NCI-H345 treated with DMSO at 0.1 percent for 48 hours (cell line): ENCODE measurements around the gene RPL10.
"Not testable (repeated sequence)": the region's sequence is repeated elsewhere in the genome, so short reads cannot be mapped to it uniquely, and the experiment has no call there.

Source experiments
- DNase-seq: peaks from one replicate; lab custom pipeline; 2025; ENCODE audit not compliant: unreplicated experiment; lab: John Stamatoyannopoulos, UW

Gene RPL10

DNA sequence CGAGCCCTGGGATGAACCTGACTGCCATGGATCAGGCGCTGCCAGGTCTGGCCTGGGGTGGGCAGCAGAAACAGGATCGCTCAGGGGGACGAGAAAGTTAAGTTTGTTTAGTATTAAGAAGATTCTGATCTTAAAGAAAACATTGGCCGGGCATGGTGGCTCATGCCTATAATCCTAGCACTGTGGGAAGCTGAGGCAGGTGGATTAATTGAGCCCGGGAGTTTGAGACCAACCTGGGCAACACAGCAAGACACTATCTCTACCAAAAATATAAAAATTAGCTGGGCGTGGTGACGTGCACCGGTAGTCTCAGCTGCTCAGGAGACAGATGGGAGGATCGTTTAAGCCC, 23.0 kb upstream of the RPL10 start:
- DNase-seq = no peak

DNA sequence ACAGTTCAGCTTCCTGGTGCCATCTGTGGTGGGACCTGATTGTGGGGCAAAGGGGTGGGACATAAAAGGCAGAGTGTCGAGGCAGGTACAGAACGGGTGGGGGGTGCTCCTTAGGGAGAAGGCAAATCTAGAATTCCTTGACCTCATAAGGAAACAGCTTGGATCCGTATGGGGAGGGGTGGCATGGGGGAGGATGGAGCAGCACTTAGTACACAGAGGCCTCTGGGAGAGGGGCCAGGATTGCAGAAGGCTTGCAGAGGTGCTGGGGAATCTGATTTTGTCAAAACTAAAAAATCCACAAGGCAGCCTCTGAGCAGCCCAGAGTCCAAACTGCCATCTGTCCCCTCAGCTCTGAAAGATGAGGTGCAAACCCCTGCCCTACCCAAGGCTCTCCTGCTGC, 21.4 kb upstream of the RPL10 start:
- DNase-seq = no peak

- DNase-seq = no peak
Observed at GRCh38 chrX:154378059-154378798, 19.9 kb upstream of the RPL10 start.

DNA sequence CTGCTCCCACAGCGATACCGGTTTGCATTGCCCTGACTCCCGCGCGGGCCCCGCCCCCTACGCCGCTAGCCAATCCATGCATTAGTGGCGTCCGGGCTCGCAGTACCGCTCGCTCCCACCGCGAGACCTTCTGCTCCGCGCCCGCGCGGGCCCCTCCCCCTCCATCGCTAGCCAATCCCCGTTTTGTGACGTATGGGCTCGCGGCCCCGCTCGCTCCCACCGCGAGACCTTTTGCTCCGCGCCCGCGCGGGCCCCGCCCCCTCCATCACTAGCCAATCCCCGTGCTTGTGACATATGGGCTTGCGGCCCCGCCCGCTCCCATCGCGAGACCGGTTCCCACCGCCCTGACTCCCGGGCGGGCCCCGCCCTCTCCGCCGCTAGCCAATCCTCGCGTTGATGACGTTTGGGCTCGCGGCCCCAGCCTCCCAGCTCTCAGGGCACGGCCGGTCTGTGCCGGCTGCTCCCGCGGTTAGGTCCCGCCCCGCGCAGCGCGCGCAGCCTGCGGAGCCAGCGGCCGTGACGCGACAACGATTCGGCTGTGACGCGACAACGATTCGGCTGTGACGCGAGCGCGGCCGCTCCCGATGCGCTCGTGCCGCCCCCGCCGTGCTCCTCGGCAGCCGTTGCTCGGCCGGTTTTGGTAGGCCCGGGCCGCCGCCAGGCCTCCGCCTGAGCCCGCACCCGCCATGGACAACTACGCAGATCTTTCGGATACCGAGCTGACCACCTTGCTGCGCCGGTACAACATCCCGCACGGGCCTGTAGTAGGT, 19.2 kb upstream of the RPL10 start, which contains the start of gene EMD:
Gene EMD, plus strand, starts transcription at position 497 of the 770 bp plus-strand sequence. Its CDS starts 190 bp downstream, at position 687.
- peak; percentile 93 for DNase-seq

- no peak for DNase-seq
Observed at GRCh38 chrX:154379569-154379951, 18.6 kb upstream of the RPL10 start.

GRCh38 chrX:154380153-154380552, 18.0 kb upstream of the RPL10 start:
- DNase-seq = no peak

DNA sequence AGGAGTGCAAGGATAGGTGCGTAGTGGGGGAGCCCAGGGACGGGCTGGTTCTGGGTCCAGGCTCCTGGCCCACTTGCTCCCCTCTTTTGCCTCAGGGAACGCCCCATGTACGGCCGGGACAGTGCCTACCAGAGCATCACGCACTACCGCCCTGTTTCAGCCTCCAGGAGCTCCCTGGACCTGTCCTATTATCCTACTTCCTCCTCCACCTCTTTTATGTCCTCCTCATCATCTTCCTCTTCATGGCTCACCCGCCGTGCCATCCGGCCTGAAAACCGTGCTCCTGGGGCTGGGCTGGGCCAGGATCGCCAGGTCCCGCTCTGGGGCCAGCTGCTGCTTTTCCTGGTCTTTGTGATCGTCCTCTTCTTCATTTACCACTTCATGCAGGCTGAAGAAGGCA, 17.4 kb upstream of the RPL10 start:
- DNase-seq = no peak

DNA sequence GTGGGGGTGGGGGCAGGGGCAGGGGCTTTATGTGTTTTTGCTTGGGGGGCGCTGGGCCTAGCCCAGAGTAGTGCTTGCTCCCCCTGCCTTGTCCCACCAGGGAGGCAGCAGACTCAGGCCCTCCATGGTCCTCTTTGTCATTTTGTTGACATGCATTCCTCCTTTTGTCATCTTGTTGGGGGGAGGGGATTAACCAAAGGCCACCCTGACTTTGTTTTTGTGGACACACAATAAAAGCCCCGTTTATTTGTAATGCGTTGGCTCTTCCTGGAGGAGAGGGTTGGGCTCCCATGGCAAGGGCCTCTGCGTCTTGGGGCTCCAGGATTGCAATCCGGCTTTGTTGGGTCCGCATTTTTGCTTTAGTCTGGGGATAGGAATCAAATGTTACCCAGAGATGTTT, 16.9 kb upstream of the RPL10 start:
- DNase-seq = no peak

GRCh38 chrX:154382483-154383069, 15.6 kb upstream of the RPL10 start:
- DNase-seq = no peak

DNA sequence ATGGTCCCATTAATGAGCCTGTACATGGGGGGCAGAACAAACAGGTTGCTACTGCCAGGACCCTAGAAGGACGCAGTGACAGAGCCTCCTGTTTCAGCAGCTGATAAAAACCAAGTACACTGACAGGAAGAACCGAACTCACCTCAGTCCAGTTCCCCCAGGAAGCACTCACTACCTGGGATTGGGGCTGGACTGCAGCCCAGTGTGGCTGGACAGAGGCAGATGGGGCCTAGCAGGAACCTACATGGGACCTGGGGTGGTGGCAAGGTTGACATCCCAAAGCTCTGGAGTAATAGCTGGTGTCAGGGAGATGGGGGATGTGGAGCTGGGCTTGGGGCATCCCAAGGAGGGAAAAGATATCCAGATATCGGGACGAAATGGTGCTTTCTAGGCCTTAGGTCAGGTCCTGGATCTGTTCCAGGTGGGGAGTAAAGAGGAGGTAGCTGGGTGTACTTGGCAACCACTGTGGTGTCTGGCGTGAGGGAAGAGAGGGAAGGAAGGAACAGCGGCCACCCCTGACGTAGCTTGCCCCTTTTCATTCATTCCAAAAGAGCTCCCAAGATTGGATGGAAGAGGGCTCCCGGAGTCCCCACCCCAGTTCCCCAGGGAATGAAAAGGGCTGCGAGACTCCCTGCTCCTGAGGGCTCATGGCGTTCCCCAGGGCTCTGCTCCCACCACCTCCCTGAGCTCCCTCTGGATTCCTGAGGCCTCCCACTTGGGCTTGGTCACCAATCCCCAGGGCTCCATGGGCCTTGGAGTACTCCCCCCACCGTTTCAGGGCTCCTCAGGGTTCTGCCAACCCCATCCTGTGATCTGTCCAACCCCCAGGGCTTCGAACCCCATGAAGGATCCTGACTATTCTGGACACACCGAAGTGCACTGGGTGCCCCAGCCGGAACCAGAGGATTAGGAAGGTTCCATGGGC, 14.6 kb upstream of the RPL10 start:
- DNase-seq = no peak

DNA sequence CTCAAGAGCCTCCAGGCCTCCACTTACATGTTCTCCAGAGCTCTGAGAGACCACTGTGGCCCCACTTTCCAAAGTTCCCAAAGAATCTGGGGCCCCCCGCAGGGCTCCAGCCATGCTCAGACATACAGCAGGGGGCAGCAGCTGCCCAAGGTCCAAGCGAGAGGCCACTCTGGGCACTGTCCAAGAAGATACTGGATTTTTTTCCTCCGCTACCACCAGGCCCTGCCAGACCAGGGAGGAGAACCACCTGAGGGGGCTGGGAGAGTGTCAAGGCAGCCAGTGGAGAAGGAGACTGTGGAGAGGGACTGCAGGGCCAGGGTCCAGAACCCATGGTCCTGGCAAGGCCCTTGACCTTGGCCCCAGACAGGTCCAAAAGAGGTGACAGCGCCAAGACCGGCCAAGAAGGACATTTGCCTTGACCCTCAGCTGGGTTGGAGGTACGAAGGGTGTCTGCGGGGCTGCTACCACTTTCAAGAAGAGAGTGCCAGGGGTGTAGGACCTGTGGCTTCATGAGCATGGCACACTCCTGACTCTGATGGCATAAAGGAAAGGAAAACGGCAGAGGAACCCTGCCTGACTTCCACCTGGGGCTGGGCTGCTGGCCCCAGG, 13.8 kb upstream of the RPL10 start:
- DNase-seq = no peak

GRCh38 chrX:154388094-154388493, 10.1 kb upstream of the RPL10 start:
- DNase-seq = not testable (repeated sequence)

DNA sequence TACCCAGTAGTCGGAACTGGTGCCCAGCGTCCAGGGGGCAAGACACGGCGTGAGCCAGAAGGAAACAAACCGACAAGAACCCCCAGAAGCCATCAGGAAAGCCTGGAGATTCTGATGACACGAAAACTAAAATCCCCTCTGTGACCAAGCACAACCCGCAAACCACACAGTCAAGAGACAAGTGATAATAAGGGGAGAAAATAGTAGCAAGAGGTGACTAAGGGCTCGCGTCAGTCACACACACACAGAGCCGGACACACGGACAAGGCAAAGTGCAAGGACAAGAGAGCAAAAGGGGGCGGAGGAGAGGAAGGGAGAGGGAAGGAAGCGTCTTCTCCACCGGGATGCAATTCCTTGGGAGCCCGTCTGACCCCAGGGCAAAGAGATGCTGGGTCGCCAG, 9.5 kb upstream of the RPL10 start:
- DNase-seq = not testable (repeated sequence)

DNA sequence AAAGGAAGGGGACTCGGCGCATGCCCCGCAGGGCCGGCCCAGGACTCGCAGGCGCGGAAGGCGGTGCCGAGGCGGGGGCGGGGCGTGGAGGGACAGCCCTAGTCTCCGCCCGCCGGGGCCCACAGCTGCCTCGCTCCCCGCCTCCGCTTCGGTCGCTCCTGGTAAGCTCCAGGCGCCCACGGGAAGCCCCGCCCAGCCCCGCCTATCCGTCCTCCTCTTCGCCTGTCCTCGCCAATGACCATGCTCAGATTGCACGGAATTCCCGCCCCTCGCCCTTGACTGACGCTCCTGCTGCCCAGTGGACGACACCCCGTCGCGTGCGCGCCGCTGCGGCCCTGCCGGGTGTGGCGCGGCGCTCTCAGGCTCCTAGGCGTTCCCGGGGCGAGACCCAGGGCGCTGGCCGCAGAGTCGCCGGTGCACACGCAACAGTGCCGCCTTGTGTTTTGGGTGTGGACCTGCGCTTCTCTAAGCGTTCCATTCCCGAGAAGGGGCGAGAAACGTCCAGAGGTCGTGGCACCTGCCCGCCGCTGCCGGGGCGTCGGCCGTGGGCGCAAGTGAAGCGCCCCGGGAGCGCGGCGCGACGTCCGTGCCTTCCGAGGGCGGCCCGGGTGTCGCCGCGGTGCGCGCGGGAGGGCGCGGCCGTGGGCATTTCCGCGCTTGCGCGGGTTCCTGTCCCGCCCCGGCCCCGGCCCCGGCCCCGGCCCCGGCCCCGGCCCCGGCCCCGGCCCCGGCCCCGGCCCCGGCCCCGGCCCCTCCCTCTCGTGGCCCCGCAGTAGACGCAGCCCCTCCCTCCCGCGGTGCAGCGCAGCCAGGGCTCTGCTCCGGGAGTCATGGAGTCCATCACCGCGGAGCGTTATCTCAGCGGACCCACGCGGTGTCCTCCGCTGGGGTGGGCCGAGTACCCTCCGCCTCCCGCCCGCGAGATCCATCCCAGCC, 8.1 kb upstream of the RPL10 start:
- not testable (repeated sequence) for DNase-seq

DNA sequence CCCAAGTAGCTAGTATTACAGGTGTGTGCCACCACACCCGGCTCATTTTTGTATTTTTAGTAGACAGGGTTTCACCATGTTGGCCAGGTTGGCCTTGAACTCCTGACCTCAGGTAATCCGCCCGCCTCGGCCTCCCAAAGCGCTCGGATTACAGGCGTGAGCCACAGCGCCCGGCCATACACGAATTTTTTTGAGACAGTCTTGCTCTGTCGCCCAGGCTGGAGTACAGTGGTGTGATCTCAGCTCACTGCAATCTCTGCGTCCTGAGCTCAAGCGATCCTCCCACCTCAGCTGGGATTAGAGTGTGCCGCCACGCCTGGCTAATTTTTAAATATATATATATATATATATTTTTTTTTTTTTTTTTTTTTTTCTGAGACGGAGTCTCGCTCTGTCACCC, 1.8 kb upstream of the RPL10 start:
- DNase-seq = not testable (repeated sequence)

GRCh38 chrX:154396973-154397887, 947 bp upstream of the RPL10 start:
- DNase-seq = no peak

- DNase-seq = peak; percentile 47
Observed at GRCh38 chrX:154398668-154399526, 720 bp downstream of the RPL10 start.
